Hippocampal formation (tissue), 2 donors: ENCODE measurements around the gene PEPD.

Source experiments
- DNase-seq, 2 donors: peaks; one replicate each; lab custom pipeline; 2025; lab: John Stamatoyannopoulos, UW

PEPD gene

DNA sequence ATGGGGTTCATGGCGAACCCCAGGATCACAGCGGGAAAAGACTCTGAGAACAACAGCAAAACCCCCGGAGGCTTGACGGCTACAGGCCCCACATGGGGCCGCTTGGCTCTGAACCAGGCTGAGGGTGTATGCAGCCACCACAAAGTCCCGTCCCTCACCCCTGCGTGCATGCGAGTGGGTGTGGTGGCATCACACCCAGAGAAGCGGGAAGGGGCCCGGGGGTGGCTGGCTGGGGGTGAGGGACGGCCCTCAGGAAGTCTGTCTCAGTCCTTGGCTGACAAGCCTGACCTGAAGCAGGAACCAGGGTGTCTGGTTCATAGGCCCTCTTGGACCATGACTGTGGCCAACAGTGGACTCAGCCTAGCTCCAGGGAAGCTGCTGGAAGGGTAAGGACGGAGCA is 113.9 kb downstream of the PEPD start:
- DNase-seq = no peak

DNA sequence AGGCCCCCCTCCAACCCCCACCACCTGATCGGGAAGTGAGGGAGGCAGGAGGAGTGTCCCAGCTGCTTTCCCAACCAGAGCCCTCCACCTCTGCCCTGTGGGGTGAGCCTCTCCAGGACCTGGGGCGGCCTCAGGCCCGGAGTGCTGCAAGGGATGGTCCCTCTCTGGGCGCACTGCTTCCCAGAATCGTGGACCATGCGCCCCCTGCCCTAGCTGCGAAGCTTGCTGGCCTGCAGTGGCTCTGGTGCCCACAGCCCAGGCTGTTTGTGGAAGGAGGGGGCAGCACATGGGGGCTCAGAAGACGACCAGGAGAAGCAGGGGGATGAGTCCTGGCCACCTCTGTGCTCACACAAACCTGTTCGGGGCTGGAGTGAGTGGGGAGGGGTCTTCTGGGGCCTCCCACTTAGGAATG is 114.4 kb downstream of the PEPD start:
- DNase-seq = no peak

DNA sequence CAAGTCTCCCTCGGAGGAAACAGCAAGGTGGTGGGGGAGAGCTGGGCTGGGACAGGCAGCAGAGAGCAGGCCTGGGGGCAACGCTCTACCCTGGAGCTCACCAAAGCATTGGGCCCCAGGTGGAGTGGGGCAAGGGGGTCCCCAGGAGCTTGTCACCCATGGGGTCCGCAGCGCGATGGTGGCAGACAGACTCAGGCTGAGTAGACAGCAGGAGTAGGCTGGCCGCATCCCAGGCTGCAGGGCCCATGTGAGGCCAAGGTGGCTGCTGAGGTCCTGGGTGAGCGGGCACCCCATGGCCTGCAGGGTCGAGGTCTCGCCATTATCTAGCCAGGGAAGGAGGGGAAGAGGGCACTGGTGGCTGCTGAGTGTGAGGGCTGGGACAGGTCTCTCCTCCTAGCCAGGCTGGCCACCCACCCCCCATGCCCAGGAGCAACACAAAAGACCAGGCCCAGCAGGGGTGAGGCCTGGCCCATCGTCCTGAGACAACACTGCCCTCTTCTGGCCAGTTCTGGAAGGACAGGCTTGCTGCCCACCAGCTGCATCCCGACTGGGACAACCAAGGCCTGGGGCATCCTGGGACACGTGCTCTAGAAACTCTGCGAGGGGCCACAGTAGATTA is 115.0 kb downstream of the PEPD start:
- peak in 1 of 2 donors; percentile 55 for DNase-seq

DNA sequence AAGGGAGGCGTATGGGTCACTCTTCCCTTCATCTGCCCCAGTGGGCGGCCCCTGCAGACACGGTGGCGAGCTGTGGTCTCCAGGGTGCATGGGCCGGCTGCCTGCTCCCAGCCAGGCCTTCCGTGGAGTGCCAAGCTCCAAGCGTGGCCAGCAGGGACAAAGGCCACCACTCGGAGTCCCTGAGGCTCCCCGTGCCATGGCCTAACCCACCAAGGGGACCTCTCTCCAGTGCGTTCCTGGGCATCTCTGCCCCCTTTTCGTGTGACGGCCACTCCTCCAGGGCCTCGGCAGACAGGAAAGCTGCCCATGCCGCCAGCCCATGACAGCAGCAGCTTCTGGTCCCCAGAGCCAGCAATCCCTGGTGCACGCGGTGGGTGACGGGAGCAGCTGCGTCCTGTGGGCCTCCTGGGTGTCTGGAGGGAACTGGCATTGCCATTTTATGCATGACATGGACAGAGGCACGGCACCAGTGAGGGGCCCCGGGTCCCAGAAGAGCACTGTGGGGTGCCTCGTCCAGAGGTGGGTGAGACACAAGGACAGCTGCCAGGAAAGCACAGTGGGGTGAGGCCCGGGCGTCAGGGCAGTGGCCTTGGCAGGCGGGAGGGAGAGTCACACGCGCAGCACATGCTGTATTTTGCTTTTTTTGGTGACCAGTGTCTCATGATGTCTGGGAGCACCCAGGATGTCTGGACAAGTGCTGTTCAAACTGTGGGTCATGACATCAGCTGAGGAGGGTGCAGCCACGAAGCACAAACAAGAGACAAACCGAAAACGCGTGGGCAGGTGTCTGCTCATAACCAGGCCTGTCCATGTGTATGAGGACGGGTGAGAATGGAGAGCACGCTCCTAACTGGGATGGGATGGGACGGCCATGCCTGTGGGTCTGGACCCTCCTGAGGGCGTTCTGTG is 115.8 kb downstream of the PEPD start:
- peak in 1 of 2 donors; percentile 20 for DNase-seq

DNA sequence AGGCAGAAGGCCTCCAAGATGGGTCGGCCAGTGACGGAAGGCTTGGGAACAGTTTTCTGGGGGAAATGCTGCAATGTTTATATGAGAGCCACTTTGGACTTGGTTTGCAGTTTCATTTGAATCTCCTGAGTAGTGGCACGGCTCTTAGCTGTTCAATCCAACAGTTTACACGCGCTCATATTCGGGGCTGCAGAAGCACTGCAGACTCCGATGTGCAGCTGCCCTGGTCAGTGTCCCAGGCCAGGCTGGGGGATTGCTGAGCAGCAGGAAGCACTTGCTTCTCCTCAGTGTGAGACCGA is 116.4 kb downstream of the PEPD start:
- DNase-seq = no peak

DNA sequence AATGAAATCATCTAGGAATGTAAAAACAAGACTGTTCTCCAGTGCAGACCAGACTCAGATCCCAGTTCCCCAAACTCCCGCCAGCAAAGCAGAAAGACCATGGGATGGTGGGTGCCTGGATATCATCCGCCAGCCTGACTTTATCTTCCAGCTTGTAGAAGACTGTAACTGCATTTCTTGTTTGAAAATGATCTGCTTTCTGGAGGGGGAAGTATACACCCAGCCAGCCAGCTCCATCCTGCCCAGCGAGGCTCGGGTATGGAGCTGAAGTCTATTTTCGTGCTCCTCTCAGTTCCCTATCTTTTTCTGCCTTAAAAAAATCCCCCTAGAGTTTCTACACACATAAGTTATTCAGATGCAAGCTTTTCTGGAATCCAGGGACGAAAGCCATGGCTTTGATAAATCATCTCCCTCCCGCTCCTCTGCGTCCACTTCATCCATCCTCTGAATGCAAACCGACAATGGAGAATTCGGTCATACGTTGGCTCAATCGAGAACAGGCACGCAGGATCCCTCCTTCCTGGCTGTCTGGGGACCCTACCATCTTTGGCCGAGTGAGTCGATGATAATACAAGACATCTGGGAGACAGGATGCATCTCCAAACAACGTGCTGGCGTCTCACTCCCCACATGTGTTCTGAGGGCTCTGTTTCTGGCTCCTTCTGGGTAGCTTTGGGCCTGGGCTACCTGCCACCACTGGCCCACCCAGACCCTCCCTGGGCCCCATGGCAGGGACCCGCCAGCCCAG is 116.9 kb downstream of the PEPD start:
- DNase-seq = no peak

DNA sequence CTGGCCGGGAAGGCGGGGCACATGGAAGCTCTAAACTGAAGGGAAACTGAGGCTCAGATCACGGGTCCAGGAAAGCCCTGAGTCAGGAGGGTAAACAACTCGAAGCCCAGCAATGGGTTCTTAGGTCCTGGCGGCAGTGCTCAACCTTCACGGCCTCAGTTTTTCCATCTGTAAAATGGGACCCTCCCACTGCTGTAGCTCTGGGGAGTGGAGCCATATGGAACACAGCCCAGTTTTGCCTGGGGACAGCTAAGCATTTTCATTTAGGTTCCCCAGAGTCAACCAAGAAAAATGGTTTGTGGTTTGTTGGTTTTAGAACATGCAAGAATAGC is 117.7 kb downstream of the PEPD start:
- no peak for DNase-seq

DNA sequence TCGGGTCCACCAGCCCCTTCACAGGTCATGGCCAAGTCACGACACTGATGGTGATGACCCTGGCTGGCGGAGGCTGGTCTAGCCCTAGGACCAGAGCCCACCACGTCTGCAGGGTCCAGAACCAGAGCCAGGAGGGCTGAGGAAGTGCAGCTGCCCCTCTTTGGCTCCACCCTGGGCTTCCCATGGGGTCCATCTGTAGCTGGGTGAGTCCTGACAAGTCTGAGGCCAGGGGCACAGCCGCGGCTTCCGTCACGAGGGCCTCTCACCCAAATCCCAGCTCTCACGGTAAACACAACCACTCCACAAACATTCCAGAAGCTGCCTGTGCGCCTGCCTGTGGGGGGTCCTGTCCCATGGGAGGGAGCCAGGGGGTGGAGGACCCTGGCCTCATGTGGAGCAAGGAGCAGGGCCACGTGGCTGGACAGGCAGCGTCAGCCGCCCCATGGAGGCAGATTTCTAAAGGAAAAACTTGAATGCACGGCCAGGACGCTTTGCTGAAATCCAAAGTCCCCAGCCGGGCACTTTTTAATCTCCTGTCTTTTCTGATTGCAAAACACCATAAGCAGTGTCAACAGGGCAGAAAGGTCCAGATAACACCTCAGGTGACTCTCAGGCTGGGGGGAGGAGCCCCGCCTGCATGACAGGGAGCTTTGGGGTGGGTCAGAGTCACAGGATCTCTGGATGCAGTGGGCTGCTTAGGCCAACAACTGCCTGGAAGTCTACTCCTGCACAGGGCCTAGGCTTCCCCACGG is 118.2 kb downstream of the PEPD start:
- DNase-seq = no peak

DNA sequence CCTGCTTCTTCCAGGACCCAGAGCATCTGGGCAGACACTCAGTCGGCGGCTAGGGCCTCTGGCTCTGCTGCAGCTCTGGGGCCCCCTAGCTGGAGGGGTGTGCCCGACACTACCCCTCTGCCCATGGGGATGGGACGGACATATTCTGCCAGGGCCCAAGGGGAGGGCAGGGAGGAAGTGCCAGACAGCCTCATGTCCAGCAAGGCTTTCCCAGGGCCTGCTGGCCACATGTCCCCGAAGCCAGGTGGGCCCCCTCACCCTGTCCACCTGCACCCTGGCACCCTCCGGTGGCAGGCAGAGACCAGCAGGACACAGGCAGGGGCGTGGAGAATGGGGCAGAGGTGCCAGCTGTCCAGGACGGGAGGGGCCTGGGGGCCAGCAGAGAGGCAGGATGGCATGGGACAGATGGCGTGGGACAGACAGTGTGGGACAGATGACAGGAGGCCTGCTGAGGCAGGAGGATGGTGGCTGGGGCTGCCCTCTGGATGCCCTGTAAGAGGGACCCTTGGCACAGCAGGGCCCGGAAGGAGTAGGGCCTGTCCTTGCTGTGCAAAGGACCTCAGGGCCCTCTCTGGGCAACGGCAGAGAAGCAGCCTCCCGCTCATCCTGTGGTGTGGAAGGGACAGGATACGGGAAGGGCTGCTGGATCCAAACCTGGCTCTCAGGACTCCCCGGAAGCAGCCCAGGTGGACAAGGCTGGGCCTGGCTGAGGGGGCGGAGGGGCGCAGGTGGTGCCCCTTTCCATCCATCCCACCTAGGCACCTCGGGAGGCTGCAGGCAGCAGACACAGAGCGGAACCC is 119.0 kb downstream of the PEPD start:
- DNase-seq = no peak

DNA sequence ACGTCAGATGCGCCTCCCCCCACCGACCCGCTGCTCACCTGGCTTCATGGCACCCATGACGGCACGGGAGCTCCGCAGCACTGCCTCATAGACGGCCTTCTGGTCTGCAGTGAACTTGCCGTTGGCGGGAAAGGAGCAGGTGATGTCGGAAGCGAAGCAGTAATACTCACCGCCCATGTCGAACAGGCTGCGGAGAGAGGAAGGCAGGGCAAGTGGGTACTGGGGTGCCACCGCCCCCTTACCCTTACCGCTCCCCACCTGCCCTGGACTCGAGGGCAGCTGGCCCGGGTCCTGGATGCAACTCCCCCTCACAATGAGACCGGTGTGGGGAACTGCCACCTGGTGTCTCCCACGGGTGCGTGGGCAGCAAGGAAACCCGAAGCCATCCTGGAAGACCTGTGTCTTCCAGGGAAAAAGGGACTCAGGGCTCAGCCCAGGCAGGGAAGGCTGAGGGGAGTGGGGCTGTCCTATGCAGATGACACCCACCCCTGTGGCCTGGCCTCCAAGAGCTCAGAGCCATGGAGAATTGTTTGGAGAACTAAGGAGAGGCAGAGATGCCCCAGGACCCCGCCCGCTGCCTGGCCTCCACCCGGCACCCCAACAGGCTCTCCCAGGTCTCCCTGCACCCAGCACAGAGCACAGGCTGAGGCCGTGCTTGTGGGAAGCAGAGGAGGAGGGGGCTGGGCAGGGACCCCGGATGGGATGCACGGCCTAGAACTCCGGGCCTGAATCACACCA is 119.7 kb downstream of the PEPD start:
- no peak for DNase-seq

DNA sequence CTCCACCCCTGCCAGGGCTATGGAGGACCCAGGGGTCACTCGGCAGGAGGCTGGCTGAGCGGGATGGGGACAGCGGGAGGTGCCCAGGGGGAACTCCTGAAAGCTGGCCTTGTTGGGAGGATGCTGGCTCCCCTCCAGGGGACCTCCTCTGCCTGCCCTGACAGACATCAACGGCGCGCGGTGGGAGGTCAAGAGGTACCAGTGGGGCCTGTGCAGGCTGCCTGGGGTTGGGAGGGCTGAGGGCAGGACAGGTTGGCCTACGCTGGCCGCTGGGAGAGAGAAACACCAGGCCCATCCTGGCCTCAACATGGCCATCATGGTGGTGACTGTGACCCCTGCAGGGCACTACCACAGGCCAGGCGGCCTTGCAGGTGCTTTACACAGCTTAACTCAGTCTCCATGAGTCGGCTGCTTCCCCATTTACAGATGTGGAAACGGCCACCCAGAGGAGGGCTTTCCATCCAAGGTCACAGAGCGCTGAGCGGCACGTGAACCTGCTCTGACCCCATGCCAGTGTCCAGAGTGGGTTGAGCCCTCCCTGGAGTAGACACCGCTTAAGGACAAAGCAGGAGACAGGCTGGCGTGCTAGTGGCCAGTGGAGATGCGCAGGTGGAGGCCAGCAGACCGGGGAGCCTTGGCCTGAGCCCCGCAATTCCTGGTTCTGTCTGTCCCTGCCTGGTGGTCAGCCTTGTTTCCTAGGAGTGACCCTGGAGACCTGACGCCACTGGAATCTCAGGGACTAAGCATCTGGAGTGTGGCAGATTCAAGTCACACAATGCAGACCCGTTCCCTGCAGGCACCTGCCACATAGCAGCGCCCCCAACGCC is 120.5 kb downstream of the PEPD start:
- DNase-seq = no peak

DNA sequence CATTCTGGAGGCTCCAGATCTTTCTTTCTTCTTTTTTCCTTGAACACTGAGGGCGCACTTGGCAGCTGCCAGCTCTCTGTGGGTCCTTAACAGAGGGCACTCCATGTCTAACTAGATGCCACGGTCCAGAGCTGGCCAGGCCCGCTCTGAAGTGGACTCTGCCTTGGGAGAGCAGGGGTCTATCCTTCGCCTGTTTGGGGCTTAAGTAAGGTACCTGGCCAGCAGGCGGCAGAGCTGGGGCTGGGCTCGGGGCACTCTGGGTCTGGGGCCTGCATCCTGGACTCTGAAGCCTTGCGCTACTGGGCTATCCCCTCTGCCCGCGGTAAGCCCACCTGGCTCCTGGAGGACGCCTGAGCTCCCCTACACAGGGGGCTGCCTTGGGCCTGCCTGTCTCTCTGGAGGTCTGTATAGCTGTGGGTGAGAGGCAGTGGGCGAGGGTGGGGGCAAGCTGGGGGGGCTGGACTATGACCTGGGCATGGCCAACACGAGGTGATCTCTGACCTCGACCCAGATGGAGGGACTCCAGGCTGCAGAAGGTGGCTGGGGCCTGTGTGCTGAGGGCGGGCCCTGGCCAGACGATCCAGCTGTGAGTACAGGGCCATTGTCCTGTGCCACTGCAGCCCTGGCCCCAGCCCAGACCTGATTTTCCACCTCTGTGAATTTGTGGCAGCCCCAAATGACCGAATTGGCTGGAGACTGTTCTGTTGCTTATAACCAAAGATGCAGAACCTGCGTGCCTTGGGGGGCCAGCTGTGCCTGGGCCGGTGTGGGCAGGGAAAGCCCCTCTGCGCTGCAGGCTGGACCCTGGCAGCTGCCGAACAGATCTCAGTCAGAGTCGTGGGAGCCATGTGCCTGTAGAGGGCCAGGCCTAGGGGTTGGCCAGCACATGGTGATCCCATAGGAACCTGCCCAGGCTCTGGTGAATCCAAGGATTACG is 121.6 kb downstream of the PEPD start:
- DNase-seq = no peak

DNA sequence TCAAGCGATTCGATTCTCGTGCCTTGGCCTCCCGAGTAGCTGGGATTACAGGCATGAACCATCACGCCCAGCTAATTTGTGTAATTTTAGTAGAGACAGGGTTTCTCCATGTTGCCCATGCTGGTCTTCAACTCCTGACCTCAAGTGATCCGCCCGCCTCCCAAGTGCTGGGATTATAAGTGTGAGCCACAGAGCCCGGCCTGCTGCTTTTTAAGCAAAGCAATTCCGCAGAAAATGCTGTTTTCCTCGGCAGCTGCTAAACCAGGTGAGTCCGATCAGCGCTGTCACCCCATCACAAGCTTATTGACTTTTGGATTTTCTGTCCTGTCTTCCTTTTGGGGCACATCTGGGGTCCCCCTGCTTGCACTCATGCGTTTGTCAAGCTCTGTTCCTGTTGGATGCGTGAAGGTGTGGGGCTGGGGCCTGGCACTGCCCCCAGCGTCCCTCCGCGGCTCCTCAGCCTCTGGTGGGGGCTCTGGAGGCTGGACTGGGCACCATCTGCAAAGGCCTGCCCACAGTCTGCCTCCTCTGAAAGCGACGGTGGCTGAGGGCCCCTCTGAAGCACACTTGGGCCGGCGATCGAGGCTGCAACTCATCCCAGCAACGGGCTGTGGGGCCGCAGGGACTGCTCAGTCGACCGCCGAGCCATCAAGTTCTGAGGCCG is 122.4 kb downstream of the PEPD start:
- no peak for DNase-seq

DNA sequence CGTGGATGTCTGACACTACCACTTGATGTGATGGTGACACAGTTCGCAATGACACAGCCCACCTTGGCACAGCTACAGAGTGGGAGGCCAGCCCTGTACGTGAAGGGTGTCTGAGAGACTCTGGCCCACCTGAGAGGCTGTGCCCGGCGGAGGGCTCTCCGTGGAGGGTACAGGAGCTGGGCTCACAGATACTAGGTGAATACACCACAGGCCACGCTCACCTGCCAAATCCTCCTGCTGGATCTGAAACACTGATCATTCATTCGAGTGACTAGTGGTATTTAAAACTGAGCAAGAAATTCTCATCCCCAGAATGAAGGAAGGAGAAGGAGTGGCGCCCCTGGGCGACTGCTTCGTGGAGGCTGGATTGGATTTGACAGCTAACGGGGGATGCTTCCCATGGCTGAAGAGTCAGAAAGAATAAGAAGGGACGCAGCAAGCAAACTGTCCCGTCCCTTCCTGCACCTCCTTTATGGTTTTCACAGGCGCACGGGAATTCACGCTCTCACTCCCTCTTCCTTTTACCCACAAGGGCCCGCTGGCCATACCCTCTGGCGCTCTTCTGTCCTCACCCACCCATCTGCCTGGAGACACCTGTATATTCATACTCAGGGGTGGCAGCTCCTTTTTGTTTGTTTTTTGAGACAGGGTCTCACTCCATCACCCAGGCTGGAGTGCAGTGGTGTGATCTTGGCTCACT is 123.1 kb downstream of the PEPD start:
- no peak for DNase-seq

DNA sequence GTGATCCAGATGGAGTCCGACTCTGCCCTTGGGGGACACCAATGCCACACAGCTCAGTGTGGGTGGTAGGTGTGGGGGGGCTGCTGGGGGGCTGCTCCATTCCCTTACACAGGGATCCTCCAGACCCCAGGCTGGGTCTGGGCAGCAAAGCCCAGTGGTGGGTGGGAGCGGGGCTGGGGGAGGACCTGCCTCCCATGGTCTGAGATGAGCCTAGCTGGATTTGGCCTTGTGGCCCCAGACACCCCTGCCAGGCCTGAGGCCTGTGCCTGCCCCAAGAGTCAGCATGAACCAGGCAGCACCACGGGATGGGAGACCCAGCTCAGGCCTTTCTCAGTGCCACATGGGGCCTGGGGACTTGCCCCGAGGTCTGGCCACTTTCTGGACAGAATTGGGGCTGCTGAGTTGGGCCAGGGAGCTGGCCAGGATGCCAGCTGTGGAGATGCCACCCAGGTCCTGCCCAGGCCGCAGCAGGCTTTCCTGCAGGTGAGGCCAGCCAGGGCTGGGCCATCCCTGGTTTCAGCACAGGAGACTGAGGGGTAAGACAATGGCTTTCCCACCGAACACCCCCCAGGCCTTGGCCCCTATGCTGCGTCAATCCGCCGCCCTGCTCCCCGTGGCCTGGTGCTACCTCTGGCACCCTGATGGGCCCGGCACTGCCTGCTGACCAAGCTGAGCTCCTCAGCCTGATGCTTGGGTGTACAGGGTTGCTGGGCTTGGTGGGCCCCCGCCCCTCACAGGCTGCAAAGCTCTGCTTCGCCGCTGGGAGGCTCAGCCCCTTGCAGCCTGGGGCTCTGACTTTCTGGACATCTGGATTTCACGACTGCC is 123.8 kb downstream of the PEPD start:
- DNase-seq = no peak

DNA sequence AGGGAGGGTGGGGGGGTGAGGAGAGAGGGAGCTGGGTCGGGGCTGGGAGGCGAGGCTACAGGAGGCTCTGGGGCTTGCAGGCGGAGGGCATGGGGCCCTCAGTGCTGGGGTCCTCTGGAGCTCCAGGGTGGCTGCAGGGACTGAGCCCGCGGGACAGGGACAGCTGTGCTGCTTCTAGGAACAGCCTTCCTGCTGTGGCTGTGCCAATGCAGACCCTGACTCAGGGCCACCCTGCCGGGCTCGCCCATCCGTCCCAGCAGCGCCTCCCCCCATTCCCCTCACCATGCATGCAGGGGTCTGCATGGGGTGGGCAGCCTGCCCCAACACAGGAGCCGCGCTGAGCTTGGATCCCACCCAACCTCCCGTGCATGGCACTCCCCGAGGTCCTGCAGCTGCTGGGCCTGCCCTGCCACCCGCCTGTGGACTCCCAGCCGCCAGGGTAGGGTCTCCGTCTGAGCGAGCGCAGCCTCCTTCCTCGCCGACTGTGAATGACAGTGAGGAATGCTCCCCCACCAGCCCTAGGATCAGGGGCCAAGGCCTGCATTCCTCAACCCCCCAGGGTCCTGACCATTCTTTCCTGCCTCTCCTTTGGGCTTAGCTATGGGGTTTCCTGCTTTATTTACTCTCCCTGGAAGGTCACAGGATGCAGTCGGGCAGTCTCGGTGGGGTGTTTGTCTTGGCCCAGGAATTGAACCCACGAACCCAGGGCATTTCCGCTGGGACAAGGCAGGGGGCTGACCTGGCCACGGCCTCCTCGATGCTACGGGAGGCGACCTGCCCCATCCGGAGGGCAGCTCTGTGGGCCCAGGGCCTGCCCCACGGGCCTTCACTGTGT is 124.7 kb downstream of the PEPD start:
- no peak for DNase-seq
